ENCODE data around the gene FAM13C.

- TF ChIP-seq CTCF (IDR thresholded peaks at IDR 0.05) (no peak), POLR2A (IDR thresholded peaks at IDR 0.05) (no peak)
These were observed 61.1 kb downstream of the FAM13C start for GRCh38 chr10:59301067-59301754.
